GM18511 (cell line): ENCODE data around the gene PERP.
"Not testable (repeated sequence)": the region's sequence is repeated elsewhere in the genome, so short reads cannot be mapped to it uniquely, and the experiment has no call there.

Experiments
- ATAC-seq: cut with Tn5 transposase; IDR thresholded peaks from one replicate; pipeline ENCODE4 v1.9.1; 2021; ENCODE audit warnings: mild to moderate bottlenecking, moderate library complexity; ENCODE audit not compliant: unreplicated experiment

The PERP gene

DNA sequence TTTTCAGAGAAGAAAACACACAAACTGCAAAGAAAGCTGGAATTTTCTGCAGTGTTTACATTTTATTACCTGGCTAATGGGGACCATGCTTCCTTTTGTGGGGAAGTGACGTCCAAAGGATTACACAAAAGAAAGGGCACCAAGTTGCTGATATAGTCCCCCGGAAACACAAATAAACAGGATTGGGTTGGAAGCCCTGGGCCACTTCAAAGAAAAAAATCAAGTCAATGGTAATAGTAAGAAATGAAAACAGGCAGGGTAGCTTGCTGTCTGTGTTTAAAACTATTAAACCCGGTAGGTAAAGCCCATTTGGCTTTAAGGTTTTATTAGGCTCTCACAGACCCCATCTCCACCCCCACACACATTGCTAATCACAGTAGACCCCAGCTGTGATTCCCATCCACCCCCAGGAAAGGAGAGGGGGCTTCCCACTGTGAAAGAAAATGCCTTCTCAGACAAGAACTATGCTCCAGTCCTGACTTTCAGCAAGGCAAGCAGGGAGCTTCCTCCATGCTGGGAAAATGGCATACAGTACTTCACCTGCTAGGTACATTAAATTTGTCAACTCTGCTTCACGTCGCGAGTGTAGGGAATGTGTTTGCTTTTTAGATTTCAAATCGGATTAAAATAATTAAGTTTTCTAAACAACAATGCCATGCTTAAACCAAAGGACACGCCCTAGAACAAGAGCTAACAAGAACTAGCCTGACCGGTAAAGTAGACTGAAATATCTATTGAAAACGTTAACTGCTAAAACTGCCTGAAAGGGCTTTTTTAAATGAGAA is 1.1 kb downstream of the PERP start:
- no peak for ATAC-seq

DNA sequence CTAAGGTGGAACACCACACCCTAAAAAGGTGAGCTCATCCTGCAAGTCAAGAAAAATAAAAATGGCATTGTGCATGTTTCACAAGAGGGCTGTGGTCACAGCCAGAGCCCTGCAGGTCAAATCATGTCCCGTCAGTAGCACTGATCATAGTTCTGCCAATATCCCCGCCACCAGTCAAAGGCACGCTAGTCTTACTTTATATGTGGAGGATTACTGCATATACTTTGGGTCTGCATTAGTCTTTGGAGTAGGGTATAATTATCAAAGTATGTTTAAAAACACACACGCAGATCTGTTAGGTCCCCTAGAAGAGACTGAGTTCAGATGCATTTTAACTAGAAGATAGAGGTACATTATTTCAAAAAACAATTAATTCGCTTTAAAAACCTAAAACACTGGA is 1.8 kb downstream of the PERP start:
- ATAC-seq = no peak

DNA sequence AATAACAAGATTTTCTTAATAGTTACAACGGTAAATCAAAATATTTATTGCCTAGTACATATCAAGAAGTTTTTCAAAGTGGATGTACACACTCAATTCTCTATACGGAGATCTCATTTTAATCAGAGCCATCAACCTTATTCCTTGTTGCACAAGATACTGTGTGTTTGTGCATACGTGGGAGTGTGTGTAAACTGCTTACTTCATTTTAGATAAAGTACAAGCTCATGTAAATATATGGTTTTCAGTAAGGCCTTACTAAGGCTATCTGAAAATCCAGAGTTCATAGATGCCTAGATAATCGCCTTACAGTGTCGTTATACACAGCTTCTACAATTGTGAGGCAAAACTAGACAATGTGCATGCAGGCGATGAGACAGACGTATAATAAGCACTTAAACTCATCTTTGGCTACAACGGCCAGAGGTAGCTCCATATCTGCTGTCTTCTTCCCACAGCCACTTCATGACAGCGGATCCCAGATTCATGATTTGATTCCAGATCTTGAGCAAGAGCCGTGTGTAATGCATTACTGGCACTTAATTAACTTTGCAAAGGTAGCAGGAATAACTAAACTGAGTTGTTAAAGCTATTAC is 2.5 kb downstream of the PERP start:
- no peak for ATAC-seq

DNA sequence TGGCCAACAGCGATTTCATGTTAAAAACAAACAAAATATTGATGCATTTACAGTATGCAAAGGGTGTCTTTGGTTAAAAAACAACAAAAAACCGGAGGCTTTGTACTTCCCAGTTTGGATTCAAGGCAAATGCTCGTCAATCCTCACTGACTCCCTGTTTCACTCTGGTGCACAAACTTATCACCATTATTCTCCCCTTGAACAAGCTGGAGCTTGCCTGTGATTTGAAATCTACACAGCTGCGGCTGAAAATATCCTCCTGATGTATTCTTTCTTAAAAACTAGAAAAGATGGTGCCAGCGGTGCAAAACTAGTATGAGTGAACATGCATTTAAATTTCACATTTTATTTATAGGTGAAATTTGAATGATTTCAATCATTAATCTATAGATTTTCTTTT is 3.3 kb downstream of the PERP start:
- ATAC-seq = no peak

DNA sequence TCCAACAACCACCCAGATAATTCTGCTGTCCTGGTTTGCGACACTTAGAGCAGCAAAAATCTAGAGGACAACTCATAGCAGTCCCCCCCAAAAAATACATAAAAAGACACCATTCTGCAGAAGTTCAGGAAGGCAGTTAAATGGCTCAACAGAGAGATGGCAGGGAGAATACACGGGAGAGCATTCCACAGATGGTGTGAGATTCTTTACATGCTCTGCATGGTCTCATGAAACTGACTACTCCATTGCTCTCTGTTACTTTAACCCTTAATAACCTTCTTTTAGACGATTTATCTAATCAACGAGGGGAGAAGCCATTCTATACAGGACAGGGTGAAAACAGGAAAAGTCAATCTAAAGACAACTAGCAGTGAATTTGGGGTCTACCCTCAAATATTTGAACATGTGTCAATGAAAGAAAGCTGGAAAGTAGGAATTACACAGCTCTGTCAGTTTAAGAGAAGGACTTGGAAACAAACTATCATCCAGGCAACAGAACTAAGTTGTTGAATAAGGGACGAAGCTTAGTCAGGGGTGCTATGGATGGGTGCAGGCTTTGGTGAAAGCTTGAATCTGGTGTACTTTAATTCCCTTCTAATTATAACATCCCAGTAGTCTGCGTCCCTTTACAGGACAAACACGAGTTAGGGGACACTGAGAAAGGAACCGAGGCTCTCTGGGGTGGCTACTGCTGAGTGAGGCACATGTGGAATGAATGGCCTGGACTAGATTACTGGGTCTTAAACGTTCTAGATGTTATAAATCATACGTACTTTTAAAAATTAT is 5.1 kb downstream of the PERP start:
- no peak for ATAC-seq

DNA sequence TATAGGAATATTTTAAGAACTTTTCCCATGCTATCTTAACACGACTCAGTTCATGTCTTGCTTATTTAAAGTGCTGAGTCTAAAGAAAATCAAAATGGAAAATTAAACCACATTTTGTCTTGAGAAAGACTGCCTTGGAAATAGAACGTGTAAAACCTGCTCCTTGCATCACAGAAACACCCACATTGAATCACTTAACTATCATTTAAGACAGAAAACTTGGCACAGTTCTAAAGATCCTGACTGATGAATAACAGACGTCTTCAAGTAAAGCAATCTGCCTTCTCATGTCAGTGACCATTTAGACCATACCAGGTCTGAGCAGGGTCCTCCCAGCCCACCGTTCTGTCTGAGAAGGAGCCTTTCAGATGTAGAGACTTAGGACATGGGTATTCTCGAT is 7.4 kb downstream of the PERP start:
- no peak for ATAC-seq

DNA sequence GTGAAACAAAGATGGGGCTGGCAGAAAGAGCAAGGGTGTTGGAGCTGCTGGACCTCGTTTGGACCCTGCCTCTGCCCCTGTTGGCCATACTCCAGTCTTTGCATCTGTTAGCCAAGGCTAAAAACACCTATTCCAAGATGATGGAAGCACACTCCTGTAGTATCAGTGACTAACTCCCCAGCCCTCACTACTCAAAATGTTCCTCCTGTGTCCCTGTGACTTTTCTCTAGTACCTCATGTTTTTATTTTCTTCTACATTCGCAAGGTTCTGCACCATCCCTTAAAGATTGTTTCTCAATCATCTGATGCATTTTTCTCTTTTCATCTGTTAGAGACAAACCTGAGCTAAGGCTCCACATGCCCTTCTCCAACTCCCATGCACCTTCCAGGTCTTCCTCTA is 8.9 kb downstream of the PERP start:
- ATAC-seq = no peak

DNA sequence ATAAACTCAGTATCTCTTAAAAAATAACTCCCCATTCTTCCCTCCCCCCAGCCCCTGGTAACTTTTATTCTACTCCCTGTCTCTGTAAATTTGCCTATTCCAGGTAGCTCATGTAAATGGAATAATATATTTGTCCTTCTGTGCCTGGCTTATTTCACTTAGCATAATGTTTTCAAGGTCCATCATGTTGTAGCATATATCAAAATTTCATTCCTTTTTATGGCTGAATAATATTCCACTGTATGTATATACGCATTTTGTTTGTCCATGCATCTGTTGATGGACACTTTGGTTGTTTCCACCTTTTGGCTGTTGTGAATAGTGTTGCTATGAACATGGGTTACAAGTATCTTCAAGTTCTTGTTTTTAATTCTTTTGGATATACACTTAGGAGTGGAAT is 13.0 kb downstream of the PERP start:
- ATAC-seq = no peak

DNA sequence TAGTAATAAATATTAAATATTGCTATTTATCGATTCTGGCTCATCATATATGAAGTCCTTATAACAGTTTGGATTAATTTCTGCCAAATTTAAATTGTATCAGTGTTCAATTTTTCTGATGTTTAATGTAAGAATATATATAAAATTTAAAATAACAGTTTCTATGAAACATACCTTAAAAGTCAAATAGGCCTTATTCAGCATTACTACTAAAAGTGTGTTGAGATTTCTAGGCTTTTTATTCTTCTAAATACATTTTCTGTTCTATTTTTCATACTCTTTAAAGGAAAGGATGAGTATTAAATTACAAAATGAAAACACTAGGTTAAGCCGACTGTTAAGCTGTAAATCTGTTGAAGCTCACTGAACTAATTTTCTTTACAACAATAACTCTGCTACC is 13.6 kb downstream of the PERP start:
- no peak for ATAC-seq

DNA sequence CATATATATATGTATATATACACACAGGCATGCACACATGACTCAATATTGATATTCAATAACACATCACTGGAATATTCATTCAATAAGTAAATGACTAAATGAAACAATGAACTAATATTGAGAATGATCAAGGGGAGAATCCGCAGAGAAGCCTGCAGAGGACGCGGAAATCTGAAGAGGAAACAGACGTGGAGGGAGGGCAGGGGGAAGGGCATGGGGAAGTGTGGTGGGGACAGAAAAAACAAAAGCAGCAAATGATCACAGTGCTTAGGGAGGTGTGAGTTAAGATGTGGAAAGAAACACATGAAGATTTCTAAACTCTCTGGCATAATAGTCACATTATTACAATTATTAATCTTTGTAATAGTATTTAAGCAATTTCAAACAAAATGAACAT is 14.5 kb downstream of the PERP start:
- ATAC-seq = no peak

DNA sequence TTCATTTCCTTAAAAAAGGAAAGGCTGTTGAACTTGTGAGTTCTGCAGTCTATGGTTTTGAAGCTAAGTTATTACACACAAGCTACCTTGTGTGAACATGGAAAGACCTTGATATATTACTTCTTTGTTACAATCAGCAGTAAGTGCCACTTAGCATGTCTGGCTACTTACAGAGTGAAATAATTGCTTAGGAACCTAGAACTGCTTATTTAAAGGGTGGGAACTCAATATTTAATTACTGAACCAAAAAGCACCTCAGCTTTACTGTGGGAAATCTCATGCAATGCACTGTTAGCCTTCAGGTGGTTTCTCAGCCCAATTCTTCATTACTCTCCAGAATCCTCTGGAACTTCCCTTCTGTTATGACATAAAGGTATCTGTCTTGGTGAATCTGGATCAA is 17.9 kb downstream of the PERP start:
- ATAC-seq = no peak

DNA sequence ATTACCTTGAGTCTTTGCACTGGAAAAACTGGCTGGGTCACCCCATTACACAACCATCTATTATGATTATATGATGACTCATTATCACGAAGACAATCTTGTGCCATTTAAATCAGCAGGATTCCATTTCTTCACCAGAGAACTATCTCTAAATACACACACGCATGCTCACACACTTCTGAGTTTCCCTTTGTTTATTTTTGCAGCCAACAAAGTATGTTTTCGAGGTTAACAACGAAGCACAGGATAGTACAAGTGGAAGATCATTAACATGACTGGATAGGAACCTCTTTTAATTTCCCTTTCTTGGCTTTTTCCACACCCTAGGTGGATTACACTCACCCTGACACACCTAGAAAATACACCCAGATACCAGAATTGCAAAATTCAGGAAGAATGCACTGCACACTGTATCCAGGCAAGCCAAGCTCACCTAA is 18.9 kb downstream of the PERP start:
- no peak for ATAC-seq

DNA sequence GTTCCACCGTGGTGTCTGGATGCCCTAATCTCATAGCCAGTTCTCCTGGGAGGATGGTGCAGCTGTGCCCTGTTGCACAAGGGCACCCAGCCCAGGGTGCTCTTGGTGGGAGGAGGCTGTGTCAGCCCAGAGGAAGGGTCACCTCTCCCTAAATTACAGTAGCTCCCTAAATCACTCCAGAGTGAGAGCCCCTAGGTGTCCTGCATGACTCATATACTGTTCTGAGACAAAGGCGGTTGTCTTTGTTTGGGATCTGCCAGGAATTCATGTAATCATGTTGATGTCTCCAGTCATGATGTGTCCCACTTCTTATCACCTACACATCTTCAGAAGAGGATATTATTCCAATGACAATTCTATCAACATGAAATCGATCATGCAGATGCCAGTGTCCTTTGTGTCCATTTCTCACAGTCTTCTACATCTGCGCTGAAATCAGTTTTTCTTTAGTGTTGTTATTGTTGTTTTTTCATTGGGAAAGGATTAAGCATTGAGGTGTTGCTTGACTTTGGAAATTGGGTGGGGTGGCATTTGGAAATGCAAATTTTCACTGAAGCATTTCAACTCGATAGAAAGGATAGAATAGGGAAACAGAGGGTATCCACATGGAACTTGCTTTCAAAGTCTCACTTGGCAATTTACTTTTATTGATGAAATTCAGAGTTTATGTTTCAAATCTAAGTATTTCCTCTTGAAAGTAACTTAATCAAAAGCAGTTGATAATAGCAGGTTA is 19.5 kb downstream of the PERP start:
- ATAC-seq = no peak

DNA sequence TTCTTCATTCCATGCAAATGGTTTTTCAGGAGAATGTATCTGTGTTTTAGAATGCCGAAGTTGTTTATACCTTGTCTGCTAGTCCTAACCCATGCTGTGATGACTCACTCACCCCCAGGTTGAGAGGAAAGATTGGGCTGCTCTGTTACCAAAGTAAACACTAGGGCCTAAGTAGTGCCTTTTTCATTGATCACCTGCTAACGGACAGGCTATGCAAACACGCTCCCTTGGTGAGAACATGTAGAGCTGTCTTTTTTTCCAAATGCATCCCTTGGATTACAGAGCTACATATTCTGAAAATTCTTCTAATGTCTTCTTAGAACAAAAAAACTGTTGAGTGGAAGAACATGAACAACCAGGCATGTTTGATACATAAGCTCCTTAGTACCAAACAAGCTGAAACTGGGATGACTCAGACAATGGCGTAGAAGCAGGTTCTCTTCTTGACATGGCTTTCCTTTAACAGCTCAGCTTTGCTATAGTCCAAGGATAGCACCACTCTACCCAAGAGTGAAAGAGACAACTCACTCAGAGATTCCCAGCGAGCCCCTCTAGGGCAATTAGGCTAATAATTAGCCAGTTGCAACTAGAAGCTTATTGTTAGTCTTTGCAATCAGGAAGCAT is 20.5 kb downstream of the PERP start:
- no peak for ATAC-seq

DNA sequence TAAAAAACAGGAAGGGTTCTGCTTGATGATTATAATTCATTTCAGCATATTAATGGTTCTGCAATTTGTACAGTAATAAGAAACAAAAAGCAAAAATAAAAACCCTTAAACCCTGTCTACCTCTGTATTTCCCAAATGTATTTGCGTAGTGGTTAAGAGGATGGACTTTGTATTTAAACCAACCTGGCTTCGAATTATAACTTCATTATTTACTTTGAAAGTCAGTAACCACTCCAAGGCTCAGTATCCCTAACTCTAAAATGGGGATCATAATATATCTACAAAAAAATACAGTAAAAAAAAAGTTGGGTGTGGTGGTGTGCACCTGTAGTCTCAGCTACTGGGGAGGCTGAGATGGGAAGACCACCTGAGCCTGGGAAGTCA is 21.4 kb downstream of the PERP start:
- ATAC-seq = no peak

DNA sequence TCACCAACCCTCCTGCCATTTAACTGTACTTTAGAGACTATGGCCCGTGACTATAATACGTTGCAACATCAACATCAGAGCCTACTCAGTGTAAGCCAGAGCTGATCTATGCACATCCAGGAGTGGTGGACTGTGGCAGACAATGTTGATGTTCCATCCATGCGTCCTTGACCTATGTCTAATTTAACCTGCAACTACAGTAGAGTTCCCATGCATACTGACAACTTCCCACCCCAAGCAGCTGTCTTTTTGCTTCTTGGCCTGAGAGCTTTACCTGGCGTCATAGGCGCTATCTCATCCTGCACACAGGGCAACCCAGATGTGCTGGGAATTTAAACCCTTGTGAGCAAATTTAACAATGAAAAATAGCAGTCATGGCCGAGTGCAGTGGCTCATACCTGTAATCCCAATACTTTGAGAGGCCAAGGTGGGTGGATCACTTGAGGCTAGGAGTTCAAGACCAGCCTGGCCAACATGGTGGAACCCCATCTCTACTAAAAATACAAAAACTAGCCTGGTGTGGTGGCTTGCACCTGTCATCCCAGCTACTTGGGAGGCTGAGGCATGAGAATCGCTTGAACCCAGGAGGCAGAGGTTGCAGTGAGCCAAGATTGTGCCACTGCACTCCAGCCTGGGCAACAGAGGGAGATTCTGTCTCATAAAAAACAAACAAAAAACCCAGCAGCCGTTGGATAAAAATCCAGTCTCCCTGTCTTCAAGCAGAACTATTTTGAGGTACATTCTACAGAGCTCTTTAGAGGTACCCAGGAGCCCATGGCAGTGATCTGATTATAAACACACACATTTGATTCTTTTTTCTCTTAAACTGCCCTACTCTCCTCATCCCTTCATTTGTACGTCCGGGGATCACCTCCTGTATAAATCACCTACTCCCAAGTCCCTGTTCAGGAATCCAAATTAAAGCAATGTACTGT is 22.0 kb downstream of the PERP start:
- ATAC-seq = no peak

DNA sequence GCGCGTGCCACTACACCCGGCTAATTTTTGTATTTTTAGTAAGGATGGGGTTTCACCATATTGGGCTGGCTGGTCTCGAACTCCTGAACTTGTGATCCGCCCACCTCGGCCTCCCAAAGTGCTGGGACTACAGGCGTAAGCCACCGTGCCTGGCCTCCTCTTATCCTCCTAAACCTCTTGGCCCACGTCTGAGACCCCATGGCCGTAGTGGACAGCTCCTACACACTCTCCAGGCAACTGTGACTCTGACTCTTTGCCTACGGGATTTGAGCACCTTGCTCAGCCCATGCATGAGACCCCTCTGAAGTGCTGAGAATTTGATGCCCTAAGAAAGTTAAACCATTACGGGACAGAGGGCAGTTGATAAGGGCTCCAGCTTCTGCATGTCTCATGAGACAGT is 25.0 kb downstream of the PERP start:
- ATAC-seq = no peak

DNA sequence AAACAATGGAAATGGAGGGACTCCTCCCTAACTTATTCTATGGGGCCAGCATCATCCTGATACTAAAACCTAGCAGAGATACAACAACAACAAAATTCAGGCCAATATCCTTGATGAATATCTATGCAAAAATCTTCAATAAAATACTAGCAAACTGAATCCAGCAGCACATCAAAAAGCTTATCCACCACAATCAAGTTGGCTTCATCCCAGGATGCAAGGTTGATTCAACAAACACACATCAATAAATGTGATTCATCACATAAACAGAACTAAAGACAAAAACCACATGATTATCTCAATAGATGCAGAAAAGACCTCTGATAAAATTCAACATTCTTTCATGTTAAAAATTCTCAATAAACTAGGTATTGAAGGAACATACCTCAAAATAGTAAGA is 27.7 kb downstream of the PERP start:
- ATAC-seq = not testable (repeated sequence)

DNA sequence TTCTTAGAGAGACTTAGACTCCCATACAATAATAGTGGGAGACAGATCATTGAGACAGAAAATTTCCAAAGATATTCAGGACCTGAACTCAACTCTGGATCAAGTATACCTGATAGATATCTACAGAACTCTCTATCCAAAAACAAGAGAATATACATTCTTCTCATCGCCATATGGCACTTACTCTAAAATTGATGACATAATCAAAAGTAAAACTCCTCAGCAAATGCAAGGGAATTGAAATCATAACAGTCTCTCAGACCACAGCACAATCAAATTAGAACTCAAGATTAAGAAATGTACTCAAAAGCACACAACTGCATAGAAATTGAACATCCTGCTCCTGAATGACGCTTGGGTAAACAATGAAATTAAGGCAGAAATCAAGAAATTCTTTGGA is 28.7 kb downstream of the PERP start:
- ATAC-seq = no peak

DNA sequence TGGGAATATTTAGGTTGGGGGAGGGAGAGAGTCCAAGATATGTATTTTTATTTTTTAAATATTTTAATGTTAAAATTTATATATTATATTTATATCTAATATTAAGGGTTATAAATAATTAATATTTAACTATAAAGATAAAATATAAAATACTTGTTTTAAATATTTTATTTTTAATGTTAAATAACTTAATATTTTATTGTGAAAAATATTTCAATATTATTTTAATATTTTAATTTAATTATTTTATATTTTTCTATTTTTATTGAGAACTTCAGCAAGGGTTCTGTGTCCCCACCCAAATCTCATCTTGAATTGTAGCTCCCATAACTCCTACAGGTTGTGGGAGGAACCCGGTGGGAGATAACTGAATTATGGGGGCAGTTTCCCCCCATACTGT is 34.0 kb downstream of the PERP start:
- no peak for ATAC-seq
